Neuronal stem cell (in vitro differentiated cells): ENCODE measurements around the gene ADORA3.

Source experiments
- DNase-seq: peaks from one replicate; pipeline ENCODE4 v3.0.0-alpha.2; 2013; ENCODE audit warnings: low spot score
- H2AFZ ChIP-seq: one replicate; pipeline ENCODE4 v1.6.1; 2013; ENCODE audit warnings: mild to moderate bottlenecking, low read length, inconsistent platforms
- H2AK5ac ChIP-seq: 2 replicates; pipeline ENCODE4 v1.6.1; 2013; ENCODE audit warnings: low read depth, mild to moderate bottlenecking, inconsistent platforms, low read length, moderate library complexity, mixed read lengths
- H2BK120ac ChIP-seq: 2 replicates; pipeline ENCODE4 v1.6.1; 2013; ENCODE audit warnings: low read depth, mild to moderate bottlenecking, inconsistent platforms, low read length, moderate library complexity, mixed read lengths
- H2BK12ac ChIP-seq: one replicate; pipeline ENCODE4 v1.6.1; 2013; ENCODE audit warnings: low read length, inconsistent platforms
- H2BK15ac ChIP-seq: 2 replicates; pipeline ENCODE4 v1.6.1; 2013; ENCODE audit warnings: mild to moderate bottlenecking, low read length, inconsistent platforms, mixed read lengths
- H2BK5ac ChIP-seq: one replicate; pipeline ENCODE4 v1.6.1; 2013; ENCODE audit warnings: inconsistent platforms, mild to moderate bottlenecking, low read length, moderate library complexity
- H3K14ac ChIP-seq: one replicate; pipeline ENCODE4 v1.6.1; 2013; ENCODE audit warnings: low read length, inconsistent platforms
- H3K18ac ChIP-seq: 2 replicates; pipeline ENCODE4 v1.6.1; 2013; ENCODE audit warnings: low read length, inconsistent platforms
- H3K23ac ChIP-seq: 2 replicates; pipeline ENCODE4 v1.6.1; 2013; ENCODE audit warnings: low read depth, mild to moderate bottlenecking, mixed read lengths, low read length, inconsistent platforms; ENCODE audit not compliant: poor library complexity
- H3K27ac ChIP-seq: replicated peaks from 3 replicates; pipeline ENCODE4 v1.5.1; 2013; ENCODE audit warnings: low read length, inconsistent platforms
- H3K27me3 ChIP-seq, 3 experiments: 2 replicates each; pipeline ENCODE4 v1.6.1; 2013; ENCODE audit warnings: low read length in 3 of 3, mild to moderate bottlenecking in 2 of 3, inconsistent platforms in 1 of 3, low read depth in 1 of 3, mixed read lengths in 1 of 3, moderate library complexity in 1 of 3; ENCODE audit not compliant: control insufficient read depth in 3 of 3, insufficient read depth in 3 of 3
- H3K36me3 ChIP-seq, 2 donors: replicated peaks in 1 of 2; 2 replicates each; pipeline ENCODE4 v1.6.1; 2013; ENCODE audit warnings: low read length in 2 of 2; ENCODE audit not compliant: control insufficient read depth in 2 of 2, insufficient read depth in 2 of 2
- H3K4ac ChIP-seq: 2 replicates; pipeline ENCODE4 v1.6.1; 2013; ENCODE audit warnings: inconsistent platforms, mild to moderate bottlenecking, low read length, moderate library complexity
- H3K4me1 ChIP-seq, 2 donors: 1 replicate in 1 of 2; 2 replicates in 1 of 2; pipeline ENCODE4 v1.6.1; 2013; ENCODE audit warnings: low read length in 2 of 2, low read depth in 1 of 2; ENCODE audit not compliant: control insufficient read depth in 2 of 2, insufficient read depth in 1 of 2
- H3K4me2 ChIP-seq: one replicate; pipeline ENCODE4 v1.6.1; 2013; ENCODE audit warnings: mild to moderate bottlenecking, low read length, inconsistent platforms; ENCODE audit not compliant: insufficient read depth, poor library complexity, severe bottlenecking
- H3K4me3 ChIP-seq, 2 donors: 2 replicates each; pipeline ENCODE4 v1.5.1; 2013; ENCODE audit warnings: low read length in 2 of 2, mild to moderate bottlenecking in 2 of 2, inconsistent platforms in 1 of 2, moderate library complexity in 1 of 2
- H3K79me1 ChIP-seq: one replicate; pipeline ENCODE4 v1.6.1; 2013; ENCODE audit warnings: low read depth, mild to moderate bottlenecking, inconsistent platforms, low read length, moderate library complexity
- H3K9ac ChIP-seq: one replicate; pipeline ENCODE4 v1.6.1; 2013; ENCODE audit warnings: mild to moderate bottlenecking, low read depth, low read length, inconsistent platforms; ENCODE audit not compliant: poor library complexity
- H3K9me3 ChIP-seq, 2 donors: replicated peaks in 1 of 2; 2 replicates each; pipeline versions ENCODE3 to v1.6.1; 2013; ENCODE audit warnings: low read length in 2 of 2, mild to moderate bottlenecking in 2 of 2, inconsistent platforms in 1 of 2, low read depth in 1 of 2, mixed read lengths in 1 of 2, moderate library complexity in 1 of 2; ENCODE audit not compliant: control insufficient read depth in 2 of 2, insufficient read depth in 1 of 2
- H4K8ac ChIP-seq: one replicate; pipeline ENCODE4 v1.6.1; 2013; ENCODE audit warnings: low read depth, mild to moderate bottlenecking, inconsistent platforms, low read length, moderate library complexity
- H4K91ac ChIP-seq: one replicate; pipeline ENCODE4 v1.6.1; 2013; ENCODE audit warnings: low read length, low read depth, mild to moderate bottlenecking, inconsistent platforms; ENCODE audit not compliant: poor library complexity
- WGBS, 2 donors: extraction: QIAGEN DNeasy Blood & Tissue Kit; methylation state at CpG; one replicate each; pipeline ENCODE4 v1.1.7; 2013; ENCODE audit warnings: missing lambda C conversion rate in 2 of 2, mixed read lengths in 1 of 2; ENCODE audit not compliant: insufficient read length in 2 of 2, insufficient replicate concordance in 1 of 2; ENCODE audit errors: extremely low coverage in 2 of 2; 5-methylcytosine and 5-hydroxymethylcytosine counted together

The ADORA3 gene

DNA sequence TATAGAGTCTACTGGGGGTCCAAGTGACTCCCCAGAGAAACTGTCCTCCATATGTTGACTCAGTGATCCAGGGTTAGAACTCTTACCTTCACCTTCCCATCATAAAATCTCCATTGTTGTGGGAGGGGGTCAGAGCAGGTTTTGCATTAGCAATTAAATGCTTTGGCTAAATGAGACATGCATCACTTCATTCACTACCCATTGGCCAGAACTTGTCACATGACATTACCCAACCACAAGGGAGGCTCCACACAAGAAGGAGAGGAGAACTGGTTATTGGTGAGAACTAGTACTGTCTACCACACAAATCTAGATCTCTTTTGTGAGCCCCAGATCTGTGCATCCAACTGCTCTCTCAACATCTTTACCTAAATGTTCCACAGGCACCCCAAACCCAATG lies 33.9 kb downstream of the ADORA3 start:
- no peak overlapping the region for H3K9ac ChIP-seq
- H3K79me1 ChIP-seq, result no peaks in the 10 kb centered on the region
- H3K4me3 ChIP-seq, result no peak overlapping the region
- no peak overlapping the region for H3K4me2 ChIP-seq
- no peaks in the 10 kb centered on the region for H3K4me1 ChIP-seq
- H3K36me3 ChIP-seq, result peaks cover 1 to 19% of the 10 kb centered on the region in 2 donors
- no peak overlapping the region for H3K4ac ChIP-seq
- H4K91ac ChIP-seq, result no peak overlapping the region
- no peak overlapping the region for H3K27ac ChIP-seq
- H4K8ac ChIP-seq, result no peak overlapping the region
- no peak overlapping the region for H2BK120ac ChIP-seq
- no peak overlapping the region for H2AK5ac ChIP-seq
- H3K9me3 ChIP-seq, result no peaks in the 10 kb centered on the region
- H2BK15ac ChIP-seq, result no peak overlapping the region
- H2BK5ac ChIP-seq, result no peak overlapping the region
- no peaks in the 10 kb centered on the region for H3K27me3 ChIP-seq
- no peak overlapping the region for H2AFZ ChIP-seq
- H3K18ac ChIP-seq, result no peak overlapping the region
- no peak overlapping the region for H3K14ac ChIP-seq
- no peak overlapping the region for H3K23ac ChIP-seq
- no peak overlapping the region for H2BK12ac ChIP-seq
- DNase-seq, result no peak

DNA sequence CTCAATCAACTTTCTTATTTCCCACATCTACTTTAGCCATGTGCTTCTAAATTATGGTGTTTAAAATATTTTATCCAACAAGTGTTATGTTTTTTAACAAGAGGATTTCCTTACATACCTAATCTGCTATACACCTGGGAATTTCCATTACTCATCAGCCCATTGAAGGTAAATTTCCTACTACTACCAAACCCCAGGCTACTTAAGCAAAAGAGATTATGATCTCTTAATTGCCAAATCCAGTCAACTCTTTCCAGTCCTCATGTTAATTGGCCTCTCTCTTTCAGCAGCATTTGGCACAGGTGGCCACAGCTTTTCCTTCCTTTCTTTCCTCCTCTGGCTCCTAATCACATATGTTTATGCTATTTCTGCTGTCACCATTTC lies 34.7 kb downstream of the ADORA3 start:
- Histone ChIP-seq H2BK5ac (no peak overlapping the region), H3K36me3 (peaks cover 1 to 19% of the 10 kb centered on the region in 2 donors), H2BK120ac (no peak overlapping the region), H2AFZ (no peak overlapping the region), H4K91ac (no peak overlapping the region), H2AK5ac (no peak overlapping the region), H3K18ac (no peak overlapping the region), H3K27me3 (no peaks in the 10 kb centered on the region), H3K4me3 (no peak overlapping the region), H3K4me1 (no peaks in the 10 kb centered on the region), H3K4ac (no peak overlapping the region), H3K14ac (no peak overlapping the region), H3K23ac (no peak overlapping the region), H2BK12ac (no peak overlapping the region), H4K8ac (no peak overlapping the region), H3K4me2 (no peak overlapping the region), H3K9ac (no peak overlapping the region), H3K9me3 (no peaks in the 10 kb centered on the region), H3K79me1 (no peaks in the 10 kb centered on the region), H3K27ac (no peak overlapping the region), H2BK15ac (no peak overlapping the region)
- no peak for DNase-seq

DNA sequence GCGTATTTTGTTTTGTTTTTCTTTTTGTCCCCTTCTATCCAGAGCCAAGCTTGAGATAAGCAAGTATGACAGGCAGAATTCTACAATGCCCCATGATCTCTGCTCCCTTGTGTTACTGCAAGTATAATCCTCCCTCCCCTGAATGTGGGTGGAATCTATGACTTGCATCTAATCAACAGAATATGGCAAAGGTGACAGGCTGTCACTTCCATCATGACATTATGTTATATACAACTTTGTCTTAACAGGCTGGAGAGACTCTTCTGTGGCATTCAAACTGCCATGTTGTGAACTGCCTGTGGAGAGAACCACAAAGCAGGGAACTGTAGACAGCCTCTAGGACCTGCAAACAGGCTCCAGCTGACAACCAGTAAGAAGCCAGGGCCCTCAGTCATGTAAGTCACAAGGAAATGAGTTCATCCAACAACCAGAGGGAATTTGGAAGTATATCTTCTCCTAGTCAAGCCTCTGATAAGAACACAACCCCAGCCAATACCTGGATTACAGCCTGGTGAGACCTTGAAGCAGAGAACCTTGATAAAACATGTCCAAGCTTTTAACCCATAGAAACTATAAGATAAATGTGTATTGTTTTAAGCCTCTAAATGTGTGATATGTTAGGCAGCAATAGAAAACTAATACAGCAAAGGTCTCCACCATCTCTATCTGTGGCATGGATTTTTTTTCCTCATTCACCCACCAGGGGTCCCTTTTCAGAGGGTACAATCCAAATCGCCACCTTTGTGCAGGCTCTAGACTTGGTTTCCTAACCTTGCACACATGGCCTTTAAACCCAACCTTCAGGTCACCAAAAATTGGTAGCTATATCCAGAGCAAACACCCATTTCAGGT lies 35.3 kb downstream of the ADORA3 start:
- Histone ChIP-seq H2BK5ac (no peak overlapping the region), H3K4me1 (no peaks in the 10 kb centered on the region), H3K27ac (no peak overlapping the region), H3K18ac (no peak overlapping the region), H3K9me3 (no peaks in the 10 kb centered on the region), H3K27me3 (no peaks in the 10 kb centered on the region), H3K14ac (no peak overlapping the region), H4K91ac (no peak overlapping the region), H2BK120ac (no peak overlapping the region), H2AFZ (no peak overlapping the region), H3K79me1 (no peaks in the 10 kb centered on the region), H3K36me3 (peaks cover 1 to 19% of the 10 kb centered on the region in 2 donors), H2AK5ac (no peak overlapping the region), H2BK15ac (no peak overlapping the region), H3K4ac (no peak overlapping the region), H3K4me2 (no peak overlapping the region), H4K8ac (no peak overlapping the region), H3K9ac (no peak overlapping the region), H2BK12ac (no peak overlapping the region), H3K4me3 (no peak overlapping the region), H3K23ac (no peak overlapping the region)
- no peak for DNase-seq
- no CpG with 5 or more reads among the region's 2 CpGs for WGBS, 2 donors

DNA sequence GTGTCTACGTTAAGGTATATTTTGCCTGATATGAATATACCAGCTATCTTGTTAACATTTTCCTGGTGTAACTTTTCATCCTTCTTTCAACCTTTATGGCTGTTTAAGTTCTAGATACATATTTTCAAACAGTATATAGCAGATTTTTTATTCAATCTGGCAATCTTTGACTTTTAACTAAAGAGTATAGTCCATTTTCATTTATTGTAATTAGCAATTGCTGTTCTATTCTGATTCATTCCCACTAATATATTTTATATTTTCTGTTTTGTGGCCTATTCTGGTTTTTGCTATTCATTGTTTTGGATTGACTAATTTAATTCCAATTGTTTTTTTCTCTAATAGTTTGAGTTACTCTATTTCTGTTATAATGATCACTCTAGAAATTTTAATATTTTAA lies 37.0 kb downstream of the ADORA3 start:
- Histone ChIP-seq H3K4ac (no peak overlapping the region), H3K18ac (no peak overlapping the region), H3K23ac (no peak overlapping the region), H3K79me1 (no peaks in the 10 kb centered on the region), H4K8ac (no peak overlapping the region), H3K9me3 (no peaks in the 10 kb centered on the region), H3K4me2 (no peak overlapping the region), H3K27ac (no peak overlapping the region), H3K36me3 (peaks cover 3 to 30% of the 10 kb centered on the region in 2 donors), H2BK12ac (no peak overlapping the region), H3K9ac (no peak overlapping the region), H2BK15ac (no peak overlapping the region), H2BK5ac (no peak overlapping the region), H2AK5ac (no peak overlapping the region), H2AFZ (no peak overlapping the region), H4K91ac (no peak overlapping the region), H3K27me3 (no peaks in the 10 kb centered on the region), H3K14ac (no peak overlapping the region), H3K4me1 (no peaks in the 10 kb centered on the region), H3K4me3 (no peak overlapping the region), H2BK120ac (no peak overlapping the region)
- no peak for DNase-seq
- no CpG with 5 or more reads among the region's 1 CpG for WGBS, 2 donors
